Body of pancreas (tissue), 4 donors: ENCODE data around the gene C1orf167.

Source experiments
- CTCF ChIP-seq, 7 experiments: fragments of 450-650 bp in 4 of 7; fragments of 200-600 bp in 3 of 7; sonication (generic) in 3 of 7; IDR thresholded peaks; one replicate each; pipeline ENCODE4 v1.5.1; 2016 to 2019; ENCODE audit warnings: antibody characterized with exemption in 7 of 7
- POLR2A ChIP-seq, 3 donors: fragments of 450-650 bp; IDR thresholded peaks; one replicate each; pipeline ENCODE4 v1.6.1; 2016; ENCODE audit warnings: antibody characterized with exemption in 3 of 3, mild to moderate bottlenecking in 2 of 3

- TF ChIP-seq CTCF (IDR thresholded peaks at IDR 0.05) (no peak), POLR2A (IDR thresholded peaks at IDR 0.05) (no peak)
Observed at GRCh38 chr1:11833900-11834299, 71.9 kb downstream of the C1orf167 start.
